DND-41 (cell line): ENCODE data around the gene GLIS2.

Experiments
- ATAC-seq: fragments of 200-7000 bp; cut with Tn5 transposase; 3 replicates; pipeline ENCODE4 v1.9.1; 2021; ENCODE audit warnings: low read depth; ENCODE audit not compliant: insufficient read depth
- DNase-seq: peaks from one replicate; pipeline ENCODE4 v3.0.0-alpha.2; 2020
- H2AFZ ChIP-seq: 2 replicates; pipeline ENCODE4 v1.6.0; 2012; ENCODE audit warnings: low read depth, low read length
- H3K27ac ChIP-seq: 2 replicates; pipeline ENCODE4 v1.5.1; 2012; ENCODE audit warnings: low read length, inconsistent platforms
- H3K27me3 ChIP-seq: fragments of 200-600 bp; sonication (generic); 2 replicates; pipeline ENCODE4 v1.6.0; 2012; ENCODE audit warnings: low read length, mild to moderate bottlenecking, inconsistent platforms; ENCODE audit not compliant: insufficient read depth, poor library complexity
- H3K36me3 ChIP-seq: 2 replicates; pipeline ENCODE4 v1.5.1; 2012; ENCODE audit warnings: low read length, inconsistent platforms; ENCODE audit not compliant: insufficient read depth
- H3K4me1 ChIP-seq: 2 replicates; pipeline ENCODE4 v1.5.1; 2012; ENCODE audit warnings: mild to moderate bottlenecking, low read length; ENCODE audit not compliant: insufficient read depth
- H3K4me2 ChIP-seq: 2 replicates; pipeline ENCODE4 v1.6.0; 2012; ENCODE audit warnings: mild to moderate bottlenecking, moderate library complexity, low read length, inconsistent platforms; ENCODE audit not compliant: insufficient read depth
- H3K4me3 ChIP-seq, 2 experiments: fragments of 200-600 bp in 1 of 2; shearing (Covaris generic) in 1 of 2; 2 replicates each; pipeline ENCODE4 v1.5.1; 2012 to 2016; ENCODE audit warnings: inconsistent platforms in 2 of 2, low read length in 2 of 2, mild to moderate bottlenecking in 2 of 2, low read depth in 1 of 2, moderate library complexity in 1 of 2
- H3K79me2 ChIP-seq: 2 replicates; pipeline ENCODE4 v1.6.0; 2012; ENCODE audit warnings: low read length, inconsistent platforms; ENCODE audit not compliant: insufficient read depth
- H3K9ac ChIP-seq: 2 replicates; pipeline ENCODE4 v1.6.0; 2012; ENCODE audit warnings: low read depth, mild to moderate bottlenecking, inconsistent platforms, low read length, moderate library complexity
- H3K9me3 ChIP-seq: 2 replicates; pipeline ENCODE4 v1.5.1; 2012; ENCODE audit warnings: low read length, moderate library complexity, mild to moderate bottlenecking, inconsistent platforms; ENCODE audit not compliant: insufficient read depth, severe bottlenecking
- H4K20me1 ChIP-seq: 2 replicates; pipeline ENCODE4 v1.6.0; 2012; ENCODE audit warnings: low read length; ENCODE audit not compliant: insufficient read depth
- CTCF ChIP-seq: IDR thresholded peaks from 2 replicates; pipeline ENCODE4 v1.5.1; 2012; ENCODE audit warnings: borderline replicate concordance, low read length, moderate library complexity, mild to moderate bottlenecking; ENCODE audit not compliant: poor library complexity, severe bottlenecking; ENCODE audit errors: extremely low read depth
- EZH2 ChIP-seq: IDR thresholded peaks from 3 replicates; pipeline ENCODE4 v1.6.1; 2012; ENCODE audit warnings: borderline replicate concordance, low read depth, mild to moderate bottlenecking, moderate library complexity, low read length, inconsistent platforms; ENCODE audit not compliant: severe bottlenecking

The GLIS2 gene

GRCh38 chr16:4301968-4302367, 13.9 kb upstream of the GLIS2 start:
- Histone ChIP-seq H3K79me2 (peaks cover 15% of the 10 kb centered on the region), H3K27ac (no peak overlapping the region), H3K4me2 (no peak overlapping the region), H3K9me3 (no peaks in the 10 kb centered on the region), H3K27me3 (no peaks in the 10 kb centered on the region), H3K4me1 (peaks cover 14% of the 10 kb centered on the region), H3K36me3 (peaks cover 20% of the 10 kb centered on the region), H4K20me1 (peaks cover 9% of the 10 kb centered on the region), H3K4me3 (no peak overlapping the region), H3K9ac (no peak overlapping the region), H2AFZ (no peak overlapping the region)
- ATAC-seq (no peak), DNase-seq (no peak)
- TF ChIP-seq CTCF (no peak), EZH2 (no peak)

- DNase-seq (no peak), ATAC-seq (no peak)
- H3K79me2 ChIP-seq = peaks cover 19% of the 10 kb centered on the region
- H2AFZ ChIP-seq = no peak overlapping the region
- H3K4me3 ChIP-seq = no peak overlapping the region
- H4K20me1 ChIP-seq = peaks cover 5% of the 10 kb centered on the region; the same call in 1 of the 2 replicates
- H3K36me3 ChIP-seq = peaks cover 20% of the 10 kb centered on the region
- peaks cover 24% of the 10 kb centered on the region for H3K4me1 ChIP-seq
- H3K4me2 ChIP-seq = no peak overlapping the region
- H3K27me3 ChIP-seq = no peaks in the 10 kb centered on the region
- H3K9ac ChIP-seq = no peak overlapping the region
- TF ChIP-seq EZH2 (no peak), CTCF (no peak)
- no peak overlapping the region for H3K27ac ChIP-seq
- no peaks in the 10 kb centered on the region for H3K9me3 ChIP-seq
Observed at GRCh38 chr16:4303973-4304372, 11.9 kb upstream of the GLIS2 start.

GRCh38 chr16:4306470-4307214, 9.2 kb upstream of the GLIS2 start:
- no peaks in the 10 kb centered on the region for H3K27me3 ChIP-seq
- H3K9me3 ChIP-seq = no peaks in the 10 kb centered on the region
- peak overlapping the region; percentile 75 for H3K27ac ChIP-seq
- DNase-seq (peak; percentile 59), ATAC-seq (0 out of 3 replicates have a peak, but pooled peaks have one; percentile 4)
- peak overlapping the region; percentile 76 for H3K4me2 ChIP-seq
- TF ChIP-seq CTCF (no peak), EZH2 (no peak)
- H3K9ac ChIP-seq = peak overlapping the region; percentile 62
- H3K4me3 ChIP-seq = peak overlapping the region; percentile 38 to 68; a peak in 3 of 4 replicates
- peaks cover 24% of the 10 kb centered on the region for H3K4me1 ChIP-seq
- H3K79me2 ChIP-seq = peaks cover 19% of the 10 kb centered on the region
- peaks cover 5% of the 10 kb centered on the region; the same call in 1 of the 2 replicates for H4K20me1 ChIP-seq
- peaks cover 16% of the 10 kb centered on the region for H3K36me3 ChIP-seq
- peak overlapping the region; percentile 79 for H2AFZ ChIP-seq
